IMR-90 (cell line): ENCODE data around the gene PPM1L. TPM values are rescaled to one million over a fixed set of nuclear protein-coding genes. Genes with fewer than 3 reads are reported as not detected.

Source experiments
- ATAC-seq: fragments of 200-7000 bp; cut with Tn5 transposase; 2 replicates; pipeline ENCODE4 v1.9.1; 2020; ENCODE audit warnings: low read depth, mild to moderate bottlenecking, moderate library complexity
- BruUV-seq: library from RNA; stranded (reverse); fragments of 400-500 nt; replicated peaks from 2 replicates; lab custom pipeline; 2021; lab: Mats Ljungman, UMichigan
- CTCF ChIA-PET: fragments of 300-600 bp; formaldehyde crosslinking; extraction: SDS; loops from one replicate; lab custom pipeline; 2021; ENCODE audit warnings: antibody characterized with exemption; lab: Yijun Ruan, JAX
- POLR2A ChIA-PET: fragments of 300-600 bp; sonication (Branson Sonifier 250); formaldehyde crosslinking; loops from one replicate; lab custom pipeline; 2022; ENCODE audit warnings: antibody characterized with exemption; ENCODE audit not compliant: unreplicated experiment; lab: Charles Lee
- DNase-seq: peaks from one replicate; pipeline ENCODE4 v3.0.0; 2013
- H2AFZ ChIP-seq: replicated peaks from 2 replicates; pipeline ENCODE3; 2013; ENCODE audit warnings: low read length, mild to moderate bottlenecking; ENCODE audit not compliant: poor library complexity
- H2AK5ac ChIP-seq: 2 replicates; pipeline ENCODE4 v1.6.1; 2013; ENCODE audit warnings: low read depth, low read length, inconsistent platforms
- H2AK9ac ChIP-seq: replicated peaks from 2 replicates; pipeline ENCODE3; 2013; ENCODE audit warnings: mild to moderate bottlenecking, low read depth, low read length, moderate library complexity; ENCODE audit not compliant: poor library complexity
- H2BK120ac ChIP-seq: 2 replicates; pipeline ENCODE4 v1.6.1; 2013; ENCODE audit warnings: low read depth, low read length, inconsistent platforms
- H2BK15ac ChIP-seq: 3 replicates; pipeline ENCODE4 v1.6.1; 2013; ENCODE audit warnings: low read depth, low read length, inconsistent platforms
- H2BK20ac ChIP-seq: 2 replicates; pipeline ENCODE4 v1.6.1; 2013; ENCODE audit warnings: low read depth, mild to moderate bottlenecking, inconsistent platforms, low read length, moderate library complexity
- H2BK5ac ChIP-seq: 2 replicates; pipeline ENCODE4 v1.6.1; 2013; ENCODE audit warnings: mild to moderate bottlenecking, low read depth, low read length, inconsistent platforms; ENCODE audit not compliant: poor library complexity, severe bottlenecking
- H3K14ac ChIP-seq: replicated peaks from 2 replicates; pipeline ENCODE4 v1.6.1; 2013; ENCODE audit warnings: low read depth, low read length, inconsistent platforms
- H3K18ac ChIP-seq: 2 replicates; pipeline ENCODE4 v1.6.1; 2013; ENCODE audit warnings: low read depth, low read length, control low read depth
- H3K23ac ChIP-seq: 2 replicates; pipeline ENCODE4 v1.6.1; 2013; ENCODE audit warnings: low read depth, low read length, inconsistent platforms
- H3K27ac ChIP-seq: 2 replicates; pipeline ENCODE4 v1.5.1; 2013; ENCODE audit warnings: mild to moderate bottlenecking, control low read depth, low read length; ENCODE audit not compliant: insufficient read depth
- H3K27me3 ChIP-seq: 2 replicates; pipeline ENCODE4 v1.6.1; 2013; ENCODE audit warnings: low read length; ENCODE audit not compliant: control insufficient read depth, insufficient read depth
- H3K36me3 ChIP-seq: 2 replicates; pipeline ENCODE4 v1.6.1; 2013; ENCODE audit warnings: low read length, mixed read lengths; ENCODE audit not compliant: control insufficient read depth, insufficient read depth
- H3K4ac ChIP-seq: 2 replicates; pipeline ENCODE4 v1.6.1; 2013; ENCODE audit warnings: low read depth, low read length, inconsistent platforms
- H3K4me1 ChIP-seq: 2 replicates; pipeline ENCODE4 v1.6.1; 2013; ENCODE audit warnings: low read length, mixed read lengths; ENCODE audit not compliant: control insufficient read depth, insufficient read depth
- H3K4me2 ChIP-seq: 2 replicates; pipeline ENCODE4 v1.6.1; 2013; ENCODE audit warnings: low read depth, mild to moderate bottlenecking, control low read depth, low read length, moderate library complexity
- H3K4me3 ChIP-seq: 2 replicates; pipeline ENCODE4 v1.5.1; 2013; ENCODE audit warnings: low read depth, mild to moderate bottlenecking, control low read depth, low read length, moderate library complexity; ENCODE audit not compliant: insufficient read depth
- H3K56ac ChIP-seq: 2 replicates; pipeline ENCODE4 v1.6.1; 2013; ENCODE audit warnings: low read length, inconsistent platforms; ENCODE audit not compliant: insufficient read depth; ENCODE audit errors: extremely low read depth
- H3K79me1 ChIP-seq, 2 experiments: 2 replicates each; pipeline ENCODE4 v1.6.1; 2013; ENCODE audit warnings: low read length in 2 of 2, inconsistent platforms in 1 of 2, low read depth in 1 of 2
- H3K9ac ChIP-seq: 2 replicates; pipeline ENCODE4 v1.6.1; 2013; ENCODE audit warnings: low read depth, low read length, control low read depth
- H3K9me1 ChIP-seq: 2 replicates; pipeline ENCODE4 v1.6.1; 2013; ENCODE audit warnings: low read length, inconsistent platforms; ENCODE audit not compliant: insufficient read depth
- H3K9me3 ChIP-seq: 2 replicates; pipeline ENCODE4 v1.6.1; 2013; ENCODE audit warnings: low read length; ENCODE audit not compliant: control insufficient read depth, insufficient read depth
- H4K20me1 ChIP-seq: 2 replicates; pipeline ENCODE4 v1.6.1; 2013; ENCODE audit warnings: low read length, inconsistent platforms; ENCODE audit not compliant: insufficient read depth
- H4K5ac ChIP-seq: 2 replicates; pipeline ENCODE4 v1.6.1; 2013; ENCODE audit warnings: mild to moderate bottlenecking, low read depth, low read length, control low read depth
- H4K8ac ChIP-seq, 2 experiments: 2 replicates each; pipeline ENCODE4 v1.6.1; 2013; ENCODE audit warnings: low read depth in 2 of 2, low read length in 2 of 2, control low read depth in 1 of 2, inconsistent platforms in 1 of 2
- H4K91ac ChIP-seq: 2 replicates; pipeline ENCODE4 v1.6.1; 2013; ENCODE audit warnings: low read depth, low read length, inconsistent platforms; ENCODE audit not compliant: insufficient read depth
- CEBPB ChIP-seq: IDR thresholded peaks from 2 replicates; pipeline ENCODE4 v1.6.1; 2012; ENCODE audit warnings: low read depth, low read length, improper control_type of control experiment
- FOS ChIP-seq: fragments of 150-350 bp; IDR thresholded peaks from 2 replicates; pipeline ENCODE4 v1.6.1; 2016; ENCODE audit warnings: low read depth, low read length
- MAFK ChIP-seq: IDR thresholded peaks from 2 replicates; pipeline ENCODE4 v1.6.1; 2012; ENCODE audit warnings: low read depth, low read length, improper control_type of control experiment
- MAZ ChIP-seq: IDR thresholded peaks from 2 replicates; pipeline ENCODE4 v1.6.1; 2012; ENCODE audit warnings: low read depth, mild to moderate bottlenecking, low read length, improper control_type of control experiment, moderate library complexity, borderline replicate concordance
- MXI1 ChIP-seq: IDR thresholded peaks from 2 replicates; pipeline ENCODE4 v1.6.1; 2012; ENCODE audit warnings: low read depth, mild to moderate bottlenecking, low read length, moderate library complexity, borderline replicate concordance
- NFE2L2 ChIP-seq: fragments of 150-350 bp; IDR thresholded peaks from 2 replicates; pipeline ENCODE4 v1.6.1; 2016; ENCODE audit warnings: low read depth, mild to moderate bottlenecking, low read length
- POLR2A ChIP-seq: IDR thresholded peaks from 2 replicates; pipeline ENCODE4 v1.6.1; 2012; ENCODE audit warnings: mild to moderate bottlenecking, low read depth, low read length
- RAD21 ChIP-seq: IDR thresholded peaks from 2 replicates; pipeline ENCODE4 v1.6.1; 2012; ENCODE audit warnings: low read length, improper control_type of control experiment
- RCOR1 ChIP-seq: IDR thresholded peaks from 2 replicates; pipeline ENCODE4 v1.6.1; 2012; ENCODE audit warnings: mild to moderate bottlenecking, low read length, improper control_type of control experiment; ENCODE audit not compliant: insufficient replicate concordance
- RFX5 ChIP-seq: IDR thresholded peaks from 2 replicates; pipeline ENCODE4 v1.8.0; 2012; ENCODE audit warnings: low read depth, mild to moderate bottlenecking, low read length, moderate library complexity
- SMC3 ChIP-seq: fragments of 150-350 bp; IDR thresholded peaks from 2 replicates; pipeline ENCODE4 v1.6.1; 2016; ENCODE audit warnings: low read depth, mild to moderate bottlenecking, antibody characterized with exemption, low read length, moderate library complexity
- WGBS, 2 experiments: methylation state at CpG; one replicate each; pipeline versions ENCODE4 v1.1.5 to v1.1.7; 2013; ENCODE audit warnings: missing lambda C conversion rate in 2 of 2; ENCODE audit not compliant: insufficient read length in 1 of 2; ENCODE audit errors: extremely low coverage in 2 of 2; 5-methylcytosine and 5-hydroxymethylcytosine counted together
- dilution Hi-C: fragments of 300-500 bp; cut with HindIII; formaldehyde crosslinking; loops from one replicate; pipeline ENCODE4 v1.14.3; 2018; ENCODE audit warnings: low sequenced_read_pairs; ENCODE audit not compliant: unreplicated experiment
- in situ Hi-C: fragments of 300-500 bp; cut with MboI; formaldehyde crosslinking; loops from 3 replicates; pipeline ENCODE4 v1.14.3; 2019; ENCODE audit warnings: low sequenced_read_pairs, inconsistent platforms, mixed read lengths
- intact Hi-C: fragments of 100-400 bp; cut with micrococcal nuclease; formaldehyde crosslinking; loops from 2 replicates; pipeline ENCODE4 v1.10.0; 2022
- polyA plus RNA-seq, 3 experiments: library from polyadenylated mRNA; depleted of rRNA; stranded (reverse); fragments of >200 nt; gene quantifications; 2 replicates each; pipeline ENCODE4 v1.2.3, GENCODE V29; 2012; ENCODE audit warnings: low replicate concordance in 1 of 3
- total RNA-seq: library from RNA; depleted of rRNA; stranded (reverse); fragments of >200 nt; gene quantifications from 2 replicates; pipeline ENCODE4 v1.2.3, GENCODE V29; 2012
- TF ChIP-seq, protein P1 (sequence below): fragments of 150-350 bp; IDR thresholded peaks from 2 replicates; pipeline ENCODE4 v1.6.1; 2016; ENCODE audit warnings: low read depth, mild to moderate bottlenecking, low read length, moderate library complexity, borderline replicate concordance
- TF ChIP-seq, protein P2 (sequence below): conservative IDR thresholded peaks from 2 replicates; pipeline ENCODE4 v1.5.1; 2012; ENCODE audit warnings: mild to moderate bottlenecking, low read depth, low read length, improper control_type of control experiment
- TF ChIP-seq, protein P3 (sequence below): fragments of 150-350 bp; IDR thresholded peaks from 2 replicates; pipeline ENCODE4 v1.6.1; 2017; ENCODE audit warnings: mild to moderate bottlenecking, antibody characterized with exemption, low read length, low read depth

The PPM1L gene
- total and polyA plus RNA-seq, 2 of the 4 experiments (the other 2 are of a cell fraction) = 0.14 to 0.18 TPM

DNA sequence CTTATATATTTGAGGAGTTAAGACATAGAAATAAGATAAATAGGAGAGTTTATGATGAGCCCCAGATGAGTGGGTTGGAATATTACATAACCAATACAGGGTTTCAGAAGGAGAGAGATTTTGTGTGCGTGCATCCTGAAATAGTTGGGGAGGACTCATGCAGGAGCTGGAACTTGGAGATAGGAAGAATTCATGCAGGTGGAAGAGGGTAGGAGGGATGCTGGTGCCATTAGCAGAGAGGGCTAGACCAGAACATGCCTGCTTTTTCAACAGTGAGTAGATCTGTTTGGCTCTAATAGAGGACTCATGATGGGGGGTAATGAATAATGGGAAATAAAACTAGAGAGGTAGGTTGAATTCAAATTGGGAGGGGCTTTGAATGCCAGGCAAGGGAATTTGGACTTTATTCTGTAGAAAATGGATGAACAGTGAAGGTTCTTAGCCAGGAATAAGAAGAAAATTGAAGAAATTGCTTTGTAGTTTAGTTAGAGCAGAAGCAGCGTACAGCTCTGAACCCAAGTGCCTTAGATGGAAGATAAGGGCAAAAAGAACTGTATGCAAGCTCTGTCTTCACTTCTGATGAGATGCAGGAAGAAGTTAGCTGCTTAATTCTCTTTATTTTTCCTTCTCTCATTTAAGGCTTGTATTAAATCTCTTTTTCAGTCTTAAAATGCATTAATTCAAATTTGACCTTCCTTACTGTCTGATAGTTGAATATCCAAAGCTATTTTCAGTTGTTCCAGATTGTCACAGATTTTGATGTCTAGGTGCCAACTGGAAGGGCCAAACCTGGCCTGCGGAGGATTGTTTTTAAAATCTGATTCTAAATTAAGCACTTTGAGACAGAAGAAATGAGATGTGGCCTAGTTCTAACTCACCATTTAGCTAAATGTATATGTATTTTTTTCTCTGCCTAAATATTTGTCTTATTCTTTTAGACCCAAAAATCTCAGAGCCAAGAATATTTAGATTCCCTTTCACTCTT lies 86.3 kb downstream of the PPM1L start:
- intact Hi-C loops = no loop called here
- Histone ChIP-seq H3K4ac (no peak overlapping the region), H3K27me3 (no peaks in the 10 kb centered on the region), H3K36me3 (no peaks in the 10 kb centered on the region), H3K18ac (no peak overlapping the region), H3K9me3 (no peaks in the 10 kb centered on the region), H4K91ac (no peak overlapping the region), H4K8ac (no peak overlapping the region), H2AK9ac (no peak overlapping the region), H3K9me1 (no peaks in the 10 kb centered on the region), H2BK15ac (no peak overlapping the region), H3K23ac (no peak overlapping the region), H2AK5ac (no peak overlapping the region), H2BK5ac (no peak overlapping the region), H2BK120ac (no peak overlapping the region), H3K4me3 (no peak overlapping the region), H3K27ac (no peak overlapping the region), H4K20me1 (no peaks in the 10 kb centered on the region), H3K4me1 (no peaks in the 10 kb centered on the region), H3K56ac (no peak overlapping the region), H2AFZ (no peak overlapping the region), H4K5ac (no peak overlapping the region), H3K9ac (no peak overlapping the region), H3K4me2 (no peak overlapping the region), H3K79me1 (no peaks in the 10 kb centered on the region), H2BK20ac (no peak overlapping the region), H3K14ac (no peak overlapping the region)
- dilution Hi-C loops = no loop called here
- CTCF ChIA-PET = interaction anchor here (0.7 kb wide), 1 partner anchor 11 kb away, joined by 4 read pairs; no protein-coding TSS in a partner anchor
- POLR2A ChIA-PET = no interaction called here
- no TSS peak for BruUV-seq
- WGBS, 2 experiments = no CpG with 5 or more reads among the region's 3 CpGs
- DNase-seq (no peak), ATAC-seq (no peak)
- in situ Hi-C loops = no loop called here
- TF ChIP-seq MXI1 (no peak), RAD21 (no peak), MAZ (no peak), SMC3 (no peak), RFX5 (no peak), FOS (no peak), POLR2A (no peak), NFE2L2 (no peak), CEBPB (no peak), MAFK (no peak), RCOR1 (no peak)
- TF ChIP-seq, protein P1, sequence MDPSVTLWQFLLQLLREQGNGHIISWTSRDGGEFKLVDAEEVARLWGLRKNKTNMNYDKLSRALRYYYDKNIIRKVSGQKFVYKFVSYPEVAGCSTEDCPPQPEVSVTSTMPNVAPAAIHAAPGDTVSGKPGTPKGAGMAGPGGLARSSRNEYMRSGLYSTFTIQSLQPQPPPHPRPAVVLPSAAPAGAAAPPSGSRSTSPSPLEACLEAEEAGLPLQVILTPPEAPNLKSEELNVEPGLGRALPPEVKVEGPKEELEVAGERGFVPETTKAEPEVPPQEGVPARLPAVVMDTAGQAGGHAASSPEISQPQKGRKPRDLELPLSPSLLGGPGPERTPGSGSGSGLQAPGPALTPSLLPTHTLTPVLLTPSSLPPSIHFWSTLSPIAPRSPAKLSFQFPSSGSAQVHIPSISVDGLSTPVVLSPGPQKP = no peak
- TF ChIP-seq, protein P2, sequence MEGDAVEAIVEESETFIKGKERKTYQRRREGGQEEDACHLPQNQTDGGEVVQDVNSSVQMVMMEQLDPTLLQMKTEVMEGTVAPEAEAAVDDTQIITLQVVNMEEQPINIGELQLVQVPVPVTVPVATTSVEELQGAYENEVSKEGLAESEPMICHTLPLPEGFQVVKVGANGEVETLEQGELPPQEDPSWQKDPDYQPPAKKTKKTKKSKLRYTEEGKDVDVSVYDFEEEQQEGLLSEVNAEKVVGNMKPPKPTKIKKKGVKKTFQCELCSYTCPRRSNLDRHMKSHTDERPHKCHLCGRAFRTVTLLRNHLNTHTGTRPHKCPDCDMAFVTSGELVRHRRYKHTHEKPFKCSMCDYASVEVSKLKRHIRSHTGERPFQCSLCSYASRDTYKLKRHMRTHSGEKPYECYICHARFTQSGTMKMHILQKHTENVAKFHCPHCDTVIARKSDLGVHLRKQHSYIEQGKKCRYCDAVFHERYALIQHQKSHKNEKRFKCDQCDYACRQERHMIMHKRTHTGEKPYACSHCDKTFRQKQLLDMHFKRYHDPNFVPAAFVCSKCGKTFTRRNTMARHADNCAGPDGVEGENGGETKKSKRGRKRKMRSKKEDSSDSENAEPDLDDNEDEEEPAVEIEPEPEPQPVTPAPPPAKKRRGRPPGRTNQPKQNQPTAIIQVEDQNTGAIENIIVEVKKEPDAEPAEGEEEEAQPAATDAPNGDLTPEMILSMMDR = no peak
- TF ChIP-seq, protein P3, sequence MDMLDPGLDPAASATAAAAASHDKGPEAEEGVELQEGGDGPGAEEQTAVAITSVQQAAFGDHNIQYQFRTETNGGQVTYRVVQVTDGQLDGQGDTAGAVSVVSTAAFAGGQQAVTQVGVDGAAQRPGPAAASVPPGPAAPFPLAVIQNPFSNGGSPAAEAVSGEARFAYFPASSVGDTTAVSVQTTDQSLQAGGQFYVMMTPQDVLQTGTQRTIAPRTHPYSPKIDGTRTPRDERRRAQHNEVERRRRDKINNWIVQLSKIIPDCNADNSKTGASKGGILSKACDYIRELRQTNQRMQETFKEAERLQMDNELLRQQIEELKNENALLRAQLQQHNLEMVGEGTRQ = no peak
